ENCODE measurements around the gene CDH26.
"Not testable (repeated sequence)": the region's sequence is repeated elsewhere in the genome, so short reads cannot be mapped to it uniquely, and the experiment has no call there.

CDH26 gene

GRCh38 chr20:60040471-60041162 is 82.4 kb downstream of the CDH26 start:
- Histone ChIP-seq H3K36me3 (ENCODE audit: control insufficient read depth in 2 of 2, insufficient read depth in 2 of 2, low read length in 2 of 2) (no peaks in the 10 kb centered on the region), H3K9ac (ENCODE audit: low read depth in 1 of 2, low read length in 2 of 2) (no peak overlapping the region), H3K9me3 (ENCODE audit: control insufficient read depth in 2 of 2, low read length in 2 of 2) (no peaks in the 10 kb centered on the region), H3K4me3 (ENCODE audit: low read length in 2 of 2) (no peak overlapping the region), H3K27ac (ENCODE audit: low read depth in 2 of 2, low read length in 2 of 2) (no peak overlapping the region), H3K4me1 (ENCODE audit: control insufficient read depth in 2 of 2, insufficient read depth in 2 of 2, low read length in 2 of 2) (no peaks in the 10 kb centered on the region), H3K27me3 (ENCODE audit: control insufficient read depth in 2 of 2, insufficient read depth in 2 of 2, low read length in 2 of 2) (peaks cover 0 to 2% of the 10 kb centered on the region in 2 donors)

GRCh38 chr20:60041436-60042165 is 83.4 kb downstream of the CDH26 start:
- not testable (repeated sequence) for H3K9me3 ChIP-seq (ENCODE audit: control insufficient read depth in 2 of 2, low read length in 2 of 2); H3K27me3 ChIP-seq (ENCODE audit: control insufficient read depth in 2 of 2, insufficient read depth in 2 of 2, low read length in 2 of 2); H3K4me1 ChIP-seq (ENCODE audit: control insufficient read depth in 2 of 2, insufficient read depth in 2 of 2, low read length in 2 of 2); H3K9ac ChIP-seq (ENCODE audit: low read depth in 1 of 2, low read length in 2 of 2); H3K4me3 ChIP-seq (ENCODE audit: low read length in 2 of 2); H3K36me3 ChIP-seq (ENCODE audit: control insufficient read depth in 2 of 2, insufficient read depth in 2 of 2, low read length in 2 of 2); H3K27ac ChIP-seq (ENCODE audit: low read depth in 2 of 2, low read length in 2 of 2)

GRCh38 chr20:60043435-60043834 is 85.2 kb downstream of the CDH26 start:
- Histone ChIP-seq H3K9ac (ENCODE audit: low read depth in 1 of 2, low read length in 2 of 2) (no peak overlapping the region), H3K27me3 (ENCODE audit: control insufficient read depth in 2 of 2, insufficient read depth in 2 of 2, low read length in 2 of 2) (no peaks in the 10 kb centered on the region), H3K4me1 (ENCODE audit: control insufficient read depth in 2 of 2, insufficient read depth in 2 of 2, low read length in 2 of 2) (no peaks in the 10 kb centered on the region), H3K4me3 (ENCODE audit: low read length in 2 of 2) (no peak overlapping the region), H3K27ac (ENCODE audit: low read depth in 2 of 2, low read length in 2 of 2) (no peak overlapping the region), H3K9me3 (ENCODE audit: control insufficient read depth in 2 of 2, low read length in 2 of 2) (no peaks in the 10 kb centered on the region), H3K36me3 (ENCODE audit: control insufficient read depth in 2 of 2, insufficient read depth in 2 of 2, low read length in 2 of 2) (no peaks in the 10 kb centered on the region)

DNA sequence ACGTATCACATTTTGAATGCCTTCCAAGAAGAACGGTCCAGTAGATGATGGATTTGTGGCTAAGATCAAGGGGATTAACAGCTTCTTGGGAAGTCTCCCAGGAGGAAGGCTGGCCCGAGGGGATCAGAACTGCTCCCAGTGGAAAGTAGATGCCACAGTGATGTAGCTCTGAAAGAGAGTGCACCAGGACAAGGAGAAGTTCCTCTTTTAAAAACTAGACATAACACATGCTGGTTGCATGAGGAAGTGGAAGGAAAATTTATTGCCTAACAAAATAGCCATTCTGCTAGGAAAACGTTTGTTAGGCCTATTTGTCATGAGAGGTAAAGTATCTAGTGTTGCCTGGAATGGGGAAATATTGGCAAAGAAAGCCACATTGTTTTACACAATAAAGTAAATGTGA is 87.8 kb downstream of the CDH26 start:
- Histone ChIP-seq H3K27ac (ENCODE audit: low read depth in 2 of 2, low read length in 2 of 2) (no peak overlapping the region), H3K27me3 (ENCODE audit: control insufficient read depth in 2 of 2, insufficient read depth in 2 of 2, low read length in 2 of 2) (peaks cover 0 to 4% of the 10 kb centered on the region in 2 donors), H3K4me1 (ENCODE audit: control insufficient read depth in 2 of 2, insufficient read depth in 2 of 2, low read length in 2 of 2) (no peaks in the 10 kb centered on the region), H3K4me3 (ENCODE audit: low read length in 2 of 2) (no peak overlapping the region), H3K9ac (ENCODE audit: low read depth in 1 of 2, low read length in 2 of 2) (no peak overlapping the region), H3K36me3 (ENCODE audit: control insufficient read depth in 2 of 2, insufficient read depth in 2 of 2, low read length in 2 of 2) (no peaks in the 10 kb centered on the region), H3K9me3 (ENCODE audit: control insufficient read depth in 2 of 2, low read length in 2 of 2) (no peaks in the 10 kb centered on the region)

DNA sequence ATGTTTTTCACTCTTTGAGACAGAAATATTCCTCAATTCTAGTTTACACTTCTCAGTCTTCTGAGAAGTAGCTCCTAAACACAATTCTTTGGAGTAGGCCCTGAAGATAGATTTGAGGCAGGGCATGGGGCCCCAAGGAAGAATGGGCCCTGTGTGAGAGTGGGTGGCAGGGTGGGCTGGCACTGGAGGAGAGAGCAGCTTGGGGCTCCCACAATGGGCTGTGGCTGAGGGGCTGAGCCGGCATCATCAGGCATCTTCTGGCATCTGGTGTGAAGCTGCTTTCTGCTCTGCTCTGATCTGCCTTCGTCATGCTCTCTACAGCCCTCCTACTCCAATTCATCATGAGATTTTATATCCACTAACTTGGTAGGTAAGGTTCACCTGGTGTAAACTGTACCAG is 88.2 kb downstream of the CDH26 start:
- Histone ChIP-seq H3K36me3 (ENCODE audit: control insufficient read depth in 2 of 2, insufficient read depth in 2 of 2, low read length in 2 of 2) (no peaks in the 10 kb centered on the region), H3K27me3 (ENCODE audit: control insufficient read depth in 2 of 2, insufficient read depth in 2 of 2, low read length in 2 of 2) (peaks cover 0 to 4% of the 10 kb centered on the region in 2 donors), H3K4me3 (ENCODE audit: low read length in 2 of 2) (no peak overlapping the region), H3K27ac (ENCODE audit: low read depth in 2 of 2, low read length in 2 of 2) (peak overlapping the region; percentile 36 to 64), H3K4me1 (ENCODE audit: control insufficient read depth in 2 of 2, insufficient read depth in 2 of 2, low read length in 2 of 2) (no peaks in the 10 kb centered on the region), H3K9ac (ENCODE audit: low read depth in 1 of 2, low read length in 2 of 2) (no peak overlapping the region), H3K9me3 (ENCODE audit: control insufficient read depth in 2 of 2, low read length in 2 of 2) (no peaks in the 10 kb centered on the region)

DNA sequence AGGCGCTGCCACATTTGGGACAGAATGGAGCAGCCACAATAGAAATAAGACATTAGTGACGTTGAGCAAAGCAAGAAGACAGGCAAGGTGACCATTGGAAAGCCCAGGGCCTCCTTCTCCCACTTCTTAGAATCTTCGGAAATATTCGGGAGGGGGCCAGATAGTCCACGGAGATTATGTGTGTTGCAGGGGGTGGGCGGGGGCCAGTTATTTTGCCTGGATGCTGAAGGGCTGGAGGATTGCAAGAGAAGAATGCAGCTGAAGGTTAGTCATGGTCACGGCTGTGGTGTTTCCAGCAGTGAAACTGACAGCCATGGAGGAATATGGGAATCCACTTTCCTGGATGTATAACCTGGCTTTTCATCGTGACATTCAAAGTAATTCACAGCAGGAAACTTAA is 88.6 kb downstream of the CDH26 start:
- H3K9ac ChIP-seq (ENCODE audit: low read depth in 1 of 2, low read length in 2 of 2), result no peak overlapping the region
- H3K4me1 ChIP-seq (ENCODE audit: control insufficient read depth in 2 of 2, insufficient read depth in 2 of 2, low read length in 2 of 2), result no peaks in the 10 kb centered on the region
- H3K27me3 ChIP-seq (ENCODE audit: control insufficient read depth in 2 of 2, insufficient read depth in 2 of 2, low read length in 2 of 2), result peaks cover 0 to 4% of the 10 kb centered on the region in 2 donors
- no peaks in the 10 kb centered on the region for H3K36me3 ChIP-seq (ENCODE audit: control insufficient read depth in 2 of 2, insufficient read depth in 2 of 2, low read length in 2 of 2)
- no peaks in the 10 kb centered on the region for H3K9me3 ChIP-seq (ENCODE audit: control insufficient read depth in 2 of 2, low read length in 2 of 2)
- no peak overlapping the region for H3K27ac ChIP-seq (ENCODE audit: low read depth in 2 of 2, low read length in 2 of 2)
- no peak overlapping the region for H3K4me3 ChIP-seq (ENCODE audit: low read length in 2 of 2)

DNA sequence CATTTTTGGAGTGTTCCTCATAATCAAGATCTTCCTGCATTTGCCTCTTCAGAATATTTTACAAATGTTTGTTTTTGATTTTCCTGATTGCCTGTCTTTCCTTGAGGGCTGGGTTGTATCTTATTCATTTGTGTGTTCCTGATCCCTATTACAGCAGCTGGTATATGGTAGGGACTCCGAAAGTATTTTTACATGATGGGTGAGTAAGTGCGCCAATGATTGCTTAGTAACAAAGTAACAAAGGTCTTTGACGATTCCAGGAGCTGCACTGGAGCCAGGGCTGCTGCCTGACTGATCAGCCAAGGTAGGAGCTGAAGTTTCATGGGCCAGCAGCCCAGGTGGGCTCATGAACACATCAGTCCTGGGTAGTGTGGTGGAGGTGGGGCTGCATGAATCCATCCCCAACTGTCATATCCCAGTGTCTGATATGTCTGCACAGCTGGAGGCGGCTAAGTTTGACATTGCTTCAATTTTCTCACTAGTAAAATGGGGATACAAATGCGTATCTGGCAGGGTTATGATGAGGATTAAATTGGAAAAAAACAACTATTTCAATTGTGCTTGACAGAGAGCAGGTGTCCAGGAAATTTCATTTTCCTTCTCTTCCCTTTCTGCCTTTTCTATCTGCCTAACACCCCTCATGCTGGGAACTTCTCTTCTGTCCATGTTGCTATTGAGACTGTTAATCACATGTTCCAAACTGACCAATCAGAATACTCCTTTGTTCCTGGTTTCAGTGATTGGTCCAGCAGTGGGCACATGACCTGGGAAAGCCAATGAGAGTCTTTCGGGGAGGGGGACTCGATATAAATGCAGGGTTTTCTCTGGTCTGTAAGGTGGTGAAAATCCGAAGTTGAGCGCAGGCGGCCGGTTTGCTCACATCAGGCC is 90.7 kb downstream of the CDH26 start:
- H3K9me3 ChIP-seq (ENCODE audit: control insufficient read depth in 2 of 2, low read length in 2 of 2), result no peaks in the 10 kb centered on the region

DNA sequence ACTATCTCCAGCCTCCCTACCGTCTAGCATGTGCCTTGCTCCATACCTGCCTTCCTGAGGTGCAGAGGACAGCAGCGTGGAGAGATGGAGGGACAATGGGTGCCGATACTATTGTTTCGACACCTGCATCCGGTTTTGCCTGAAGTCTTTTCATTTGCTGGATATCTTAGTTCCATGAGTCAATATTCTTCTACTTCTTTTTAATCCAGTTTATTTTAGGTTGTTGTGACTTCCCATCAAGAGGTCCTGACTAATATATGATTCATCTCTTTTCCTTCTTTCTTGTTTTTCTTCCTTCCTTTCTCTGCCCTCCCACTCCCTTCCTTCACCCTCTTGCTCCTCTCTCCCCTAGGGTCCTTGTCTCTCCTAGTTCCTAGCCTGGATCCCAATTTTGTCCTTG is 91.4 kb downstream of the CDH26 start:
- Histone ChIP-seq H3K36me3 (ENCODE audit: control insufficient read depth in 2 of 2, insufficient read depth in 2 of 2, low read length in 2 of 2) (no peaks in the 10 kb centered on the region), H3K9ac (ENCODE audit: low read depth in 1 of 2, low read length in 2 of 2) (no peak overlapping the region), H3K4me3 (ENCODE audit: low read length in 2 of 2) (no peak overlapping the region), H3K27me3 (ENCODE audit: control insufficient read depth in 2 of 2, insufficient read depth in 2 of 2, low read length in 2 of 2) (peaks cover 0 to 13% of the 10 kb centered on the region in 2 donors), H3K27ac (ENCODE audit: low read depth in 2 of 2, low read length in 2 of 2) (no peak overlapping the region), H3K9me3 (ENCODE audit: control insufficient read depth in 2 of 2, low read length in 2 of 2) (no peaks in the 10 kb centered on the region), H3K4me1 (ENCODE audit: control insufficient read depth in 2 of 2, insufficient read depth in 2 of 2, low read length in 2 of 2) (no peaks in the 10 kb centered on the region)

More for the DNA sequence above, 90.7 kb downstream of the CDH26 start:
- Histone ChIP-seq H3K27ac (ENCODE audit: low read depth in 2 of 2, low read length in 2 of 2) (no peak overlapping the region), H3K4me3 (ENCODE audit: low read length in 2 of 2) (no peak overlapping the region), H3K4me1 (ENCODE audit: control insufficient read depth in 2 of 2, insufficient read depth in 2 of 2, low read length in 2 of 2) (no peaks in the 10 kb centered on the region), H3K36me3 (ENCODE audit: control insufficient read depth in 2 of 2, insufficient read depth in 2 of 2, low read length in 2 of 2) (no peaks in the 10 kb centered on the region), H3K27me3 (ENCODE audit: control insufficient read depth in 2 of 2, insufficient read depth in 2 of 2, low read length in 2 of 2) (peaks cover 0 to 13% of the 10 kb centered on the region in 2 donors), H3K9ac (ENCODE audit: low read depth in 1 of 2, low read length in 2 of 2) (no peak overlapping the region)

DNA sequence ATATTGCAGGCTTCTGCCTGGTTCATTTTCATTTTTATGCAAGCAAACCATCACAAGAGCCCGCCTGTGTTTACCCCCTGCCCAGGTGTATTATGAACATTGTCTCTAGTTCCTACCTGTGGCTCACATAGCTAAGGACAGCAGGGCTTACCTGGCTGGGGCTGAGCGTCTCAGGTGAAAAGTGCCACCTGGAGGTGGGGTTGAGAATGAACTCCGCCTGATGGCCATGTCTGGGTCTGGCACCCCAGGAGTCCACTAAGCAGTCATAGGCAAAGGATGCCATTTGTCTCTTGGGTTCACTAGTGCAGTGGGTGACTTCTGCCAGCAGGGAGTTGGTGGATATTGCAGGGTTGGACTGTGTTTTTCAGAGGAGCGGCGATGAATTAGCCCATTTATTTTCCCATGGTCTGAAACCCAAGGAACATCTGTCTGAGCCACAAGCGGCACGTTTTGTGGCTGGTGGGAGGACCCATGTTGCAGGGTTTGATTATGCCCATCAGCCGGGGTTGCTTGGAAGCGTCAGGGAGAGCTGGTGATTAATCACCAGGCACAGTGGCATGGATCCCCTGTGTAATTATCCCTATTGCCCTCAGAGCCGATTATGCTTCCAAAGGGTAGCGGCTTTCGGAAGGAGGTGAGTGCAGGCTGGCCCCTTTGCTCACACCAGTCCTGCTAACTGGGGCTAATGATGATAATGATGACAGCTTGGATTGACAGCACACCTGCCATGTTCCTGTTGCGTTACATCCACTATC is 92.1 kb downstream of the CDH26 start:
- H3K9ac ChIP-seq (ENCODE audit: low read depth in 1 of 2, low read length in 2 of 2), result no peak overlapping the region
- no peaks in the 10 kb centered on the region for H3K36me3 ChIP-seq (ENCODE audit: control insufficient read depth in 2 of 2, insufficient read depth in 2 of 2, low read length in 2 of 2)
- H3K4me3 ChIP-seq (ENCODE audit: low read length in 2 of 2), result no peak overlapping the region
- no peaks in the 10 kb centered on the region for H3K4me1 ChIP-seq (ENCODE audit: control insufficient read depth in 2 of 2, insufficient read depth in 2 of 2, low read length in 2 of 2)
- peaks cover 4 to 13% of the 10 kb centered on the region in 2 donors for H3K27me3 ChIP-seq (ENCODE audit: control insufficient read depth in 2 of 2, insufficient read depth in 2 of 2, low read length in 2 of 2)
- H3K27ac ChIP-seq (ENCODE audit: low read depth in 2 of 2, low read length in 2 of 2), result no peak overlapping the region
- H3K9me3 ChIP-seq (ENCODE audit: control insufficient read depth in 2 of 2, low read length in 2 of 2), result no peaks in the 10 kb centered on the region

All from mucosa of rectum (tissue), 2 donors.